ENCODE measurements around the gene NFIA.

GRCh38 chr1:61215119-61215518, 132.8 kb downstream of the NFIA start:
- TF ChIP-seq EZH2phosphoT487 (IDR thresholded peaks at IDR 0.05; ENCODE audit: borderline replicate concordance) (no peak), CTCF (conservative IDR thresholded peaks at IDR 0.05; ENCODE audit: low read length) (no peak)

Data from Loucy (cell line).